ENCODE measurements around the gene VRTN. TPM values are rescaled to one million over a fixed set of nuclear protein-coding genes. Genes with fewer than 3 reads are reported as not detected.

The VRTN gene
- total RNA-seq (not detected), polyA plus RNA-seq (not detected)

- Mint-ChIP-seq H3K27me3 (peaks cover 4 to 22% of the 10 kb centered on the region in 2 donors), H3K27ac (peak within 1 kb of the TSS in 1 of 8 donors; percentile 58)
- no peaks in the 10 kb centered on the region for H3K36me3 ChIP-seq (ENCODE audit: insufficient read depth, low read length)
Measured at GRCh38 chr14:74348241-74348734, at the start of gene VRTN. Gene VRTN (plus strand): TSS chr14:74348471. CDS start chr14:74356784, 8,313 bp downstream.

GRCh38 chr14:74299061-74299545 is 49.2 kb upstream of the VRTN start:
- H3K4me1 Mint-ChIP-seq = peaks cover 32 to 57% (median 36%) of the 10 kb centered on the region in 3 donors

More at GRCh38 chr14:74348241-74348734, at the start of gene VRTN:
- Mint-ChIP-seq H3K36me3 (no peaks in the 10 kb centered on the region), H3K4me1 (no peaks in the 10 kb centered on the region), H3K9me3 (no peaks in the 10 kb centered on the region), H3K4me3 (no peak within 1 kb of the TSS)
- Histone ChIP-seq H3K4me1 (ENCODE audit: insufficient read depth, low read length) (no peaks in the 10 kb centered on the region), H3K9me3 (ENCODE audit: low read length) (no peaks in the 10 kb centered on the region), H3K27me3 (ENCODE audit: insufficient read depth, low read length, poor library complexity, severe bottlenecking) (no peaks in the 10 kb centered on the region), H3K4me3 (ENCODE audit: low read length) (no peak within 1 kb of the TSS), H3K27ac (ENCODE audit: low read depth, low read length) (no peak within 1 kb of the TSS)
- ChIA-PET CTCF (no interaction called here), POLR2A (no interaction called here)
- no peak for DNase-seq

GRCh38 chr14:74301594-74302151 is 46.6 kb upstream of the VRTN start:
- Mint-ChIP-seq H3K27me3 (no peaks in the 10 kb centered on the region), H3K27ac (peak overlapping the region; percentile 39 to 98 (median 94)), H3K4me3 (peak overlapping the region; percentile 92 to 98 (median 97)), H3K9me3 (no peaks in the 10 kb centered on the region), H3K36me3 (peaks cover 0 to 40% (median 8%) of the 10 kb centered on the region in 3 donors), H3K4me1 (peaks cover 32 to 53% (median 36%) of the 10 kb centered on the region in 3 donors)
- no peak for DNase-seq
- Histone ChIP-seq H3K27ac (ENCODE audit: low read depth, low read length) (no peak overlapping the region), H3K4me1 (ENCODE audit: insufficient read depth, low read length) (peaks cover 18% of the 10 kb centered on the region), H3K4me3 (ENCODE audit: low read length) (peak overlapping the region; percentile 74), H3K27me3 (ENCODE audit: insufficient read depth, low read length, poor library complexity, severe bottlenecking) (no peaks in the 10 kb centered on the region), H3K9me3 (ENCODE audit: low read length) (no peaks in the 10 kb centered on the region), H3K36me3 (ENCODE audit: insufficient read depth, low read length) (no peaks in the 10 kb centered on the region)
- CTCF ChIA-PET = interaction anchor here (1.1 to 1.9 kb wide), 2 partner anchors 12 to 45 kb away, joined by 3 to 8 read pairs; no protein-coding TSS in a partner anchor
- POLR2A ChIA-PET = interaction anchor here (0.6 kb wide), 1 partner anchor 196 kb away, joined by 3 read pairs; no protein-coding TSS in a partner anchor

More at GRCh38 chr14:74299061-74299545, 49.2 kb upstream of the VRTN start:
- DNase-seq = peak in 1 of 5 donors; percentile 63
- POLR2A ChIA-PET = no interaction called here
- Histone ChIP-seq H3K4me1 (ENCODE audit: insufficient read depth, low read length) (peaks cover 16% of the 10 kb centered on the region), H3K36me3 (ENCODE audit: insufficient read depth, low read length) (peaks cover 9% of the 10 kb centered on the region), H3K9me3 (ENCODE audit: low read length) (no peaks in the 10 kb centered on the region), H3K27me3 (ENCODE audit: insufficient read depth, low read length, poor library complexity, severe bottlenecking) (no peaks in the 10 kb centered on the region), H3K4me3 (ENCODE audit: low read length) (no peak overlapping the region), H3K27ac (ENCODE audit: low read depth, low read length) (no peak overlapping the region)
- CTCF ChIA-PET = interaction anchor here (0.9 to 1.7 kb wide), 2 partner anchors 29 to 42 kb away, joined by 3 to 7 read pairs; no protein-coding TSS in a partner anchor
- H3K27me3 Mint-ChIP-seq = no peaks in the 10 kb centered on the region
- H3K4me3 Mint-ChIP-seq = peak overlapping the region in 5 of 7 donors; percentile 0 to 81 (median 38)
- H3K9me3 Mint-ChIP-seq = no peaks in the 10 kb centered on the region
- peaks cover 0 to 66% (median 10%) of the 10 kb centered on the region in 3 donors for H3K36me3 Mint-ChIP-seq
- peak overlapping the region in 7 of 8 donors; percentile 9 to 79 (median 52) for H3K27ac Mint-ChIP-seq

GRCh38 chr14:74302152-74302628 is 46.1 kb upstream of the VRTN start:
- peaks cover 0 to 35% (median 8%) of the 10 kb centered on the region in 3 donors for H3K36me3 Mint-ChIP-seq
- ChIA-PET CTCF (interaction anchor here (0.8 to 1.9 kb wide), 4 partner anchors 9 to 461 kb away, joined by 3 to 8 read pairs (median 4); partner anchors contain the start of gene YLPM1), POLR2A (interaction anchor here (0.6 kb wide), 1 partner anchor 195 kb away, joined by 3 read pairs; no protein-coding TSS in a partner anchor)
- H3K9me3 ChIP-seq (ENCODE audit: low read length) = no peaks in the 10 kb centered on the region
- H3K27me3 Mint-ChIP-seq = no peaks in the 10 kb centered on the region
- peak overlapping the region; percentile 81 to 98 (median 94) for H3K27ac Mint-ChIP-seq
- peaks cover 32 to 53% (median 36%) of the 10 kb centered on the region in 3 donors for H3K4me1 Mint-ChIP-seq
- H3K27me3 ChIP-seq (ENCODE audit: insufficient read depth, low read length, poor library complexity, severe bottlenecking) = no peaks in the 10 kb centered on the region
- peak overlapping the region; percentile 74 for H3K4me3 ChIP-seq (ENCODE audit: low read length)
- DNase-seq = peak in 2 of 5 donors; percentile 47 to 62
- H3K4me3 Mint-ChIP-seq = peak overlapping the region; percentile 92 to 98 (median 97)
- H3K36me3 ChIP-seq (ENCODE audit: insufficient read depth, low read length) = no peaks in the 10 kb centered on the region
- peak overlapping the region; percentile 87 for H3K27ac ChIP-seq (ENCODE audit: low read depth, low read length)
- H3K9me3 Mint-ChIP-seq = no peaks in the 10 kb centered on the region
- H3K4me1 ChIP-seq (ENCODE audit: insufficient read depth, low read length) = peaks cover 18% of the 10 kb centered on the region

GRCh38 chr14:74302634-74303569 is 45.4 kb upstream of the VRTN start, which contains the start of gene ABCD4:
Gene ABCD4 (minus strand): TSS chr14:74302934. CDS start chr14:74302912, 22 bp downstream.
- peaks cover 18% of the 10 kb centered on the region for H3K4me1 ChIP-seq (ENCODE audit: insufficient read depth, low read length)
- H3K4me3 Mint-ChIP-seq = peak within 1 kb of the TSS; percentile 92 to 98 (median 97)
- CTCF ChIA-PET = interaction anchor here (0.8 to 1.9 kb wide), 4 partner anchors 10 to 461 kb away, joined by 3 to 8 read pairs (median 4); partner anchors contain the start of gene YLPM1

GRCh38 chr14:74308695-74309094 is 39.6 kb upstream of the VRTN start:
- POLR2A ChIA-PET = no interaction called here
- Histone ChIP-seq H3K4me3 (ENCODE audit: low read length) (no peak overlapping the region), H3K27ac (ENCODE audit: low read depth, low read length) (no peak overlapping the region), H3K9me3 (ENCODE audit: low read length) (no peaks in the 10 kb centered on the region), H3K27me3 (ENCODE audit: insufficient read depth, low read length, poor library complexity, severe bottlenecking) (no peaks in the 10 kb centered on the region), H3K4me1 (ENCODE audit: insufficient read depth, low read length) (peaks cover 6% of the 10 kb centered on the region), H3K36me3 (ENCODE audit: insufficient read depth, low read length) (no peaks in the 10 kb centered on the region)
- DNase-seq = no peak
- peak overlapping the region in 1 of 7 donors; percentile 3 for H3K4me3 Mint-ChIP-seq
- no peak overlapping the region for H3K27ac Mint-ChIP-seq
- H3K9me3 Mint-ChIP-seq = no peaks in the 10 kb centered on the region
- CTCF ChIA-PET = interaction anchor here (1.5 to 1.7 kb wide), 2 partner anchors 10 to 14 kb away, joined by 3 read pairs; no protein-coding TSS in a partner anchor
- H3K4me1 Mint-ChIP-seq = peaks cover 0 to 3% (median under 1%) of the 10 kb centered on the region in 3 donors
- no peaks in the 10 kb centered on the region for H3K36me3 Mint-ChIP-seq
- H3K27me3 Mint-ChIP-seq = peaks cover 0 to 5% of the 10 kb centered on the region in 2 donors

More at GRCh38 chr14:74302634-74303569, 45.4 kb upstream of the VRTN start, which contains the start of gene ABCD4:
- no peaks in the 10 kb centered on the region for H3K27me3 Mint-ChIP-seq
- peak within 1 kb of the TSS; percentile 74 for H3K4me3 ChIP-seq (ENCODE audit: low read length)
- POLR2A ChIA-PET = no interaction called here
- peak within 1 kb of the TSS; percentile 87 for H3K27ac ChIP-seq (ENCODE audit: low read depth, low read length)
- no peaks in the 10 kb centered on the region for H3K9me3 ChIP-seq (ENCODE audit: low read length)
- no peaks in the 10 kb centered on the region for H3K36me3 ChIP-seq (ENCODE audit: insufficient read depth, low read length)
- H3K9me3 Mint-ChIP-seq = no peaks in the 10 kb centered on the region
- no peaks in the 10 kb centered on the region for H3K27me3 ChIP-seq (ENCODE audit: insufficient read depth, low read length, poor library complexity, severe bottlenecking)
- H3K27ac Mint-ChIP-seq = peak within 1 kb of the TSS; percentile 81 to 98 (median 95)
- H3K36me3 Mint-ChIP-seq = peaks cover 0 to 28% (median 8%) of the 10 kb centered on the region in 3 donors
- H3K4me1 Mint-ChIP-seq = peaks cover 30 to 49% (median 36%) of the 10 kb centered on the region in 3 donors
- peak; percentile 66 to 83 (median 72) for DNase-seq
